Fibroblast of lung (primary cell): Measurements from ENCODE around the gene MRTFA. TPM values are rescaled to one million over a fixed set of nuclear protein-coding genes. Genes with fewer than 3 reads are reported as not detected.
"Not testable (repeated sequence)": the region's sequence is repeated elsewhere in the genome, so short reads cannot be mapped to it uniquely, and the experiment has no call there.

Source experiments
- DNase-seq, 2 donors: peaks; one replicate each; pipeline versions ENCODE4 v3.0.0 to v3.0.0-alpha.2; 2010; ENCODE audit warnings: low read depth in 2 of 2
- H2AFZ ChIP-seq: 2 replicates; pipeline ENCODE4 v1.5.1; 2012; ENCODE audit warnings: low read length, control low read depth, inconsistent platforms
- H3K27ac ChIP-seq: 2 replicates; pipeline ENCODE4 v1.5.1; 2011; ENCODE audit warnings: low read length, control low read depth; ENCODE audit not compliant: insufficient read depth
- H3K27me3 ChIP-seq: 2 replicates; pipeline ENCODE4 v1.5.1; 2011; ENCODE audit warnings: mild to moderate bottlenecking, low read length; ENCODE audit not compliant: control insufficient read depth, insufficient read depth
- H3K36me3 ChIP-seq: 2 replicates; pipeline ENCODE4 v1.5.1; 2011; ENCODE audit warnings: low read length; ENCODE audit not compliant: control insufficient read depth, insufficient read depth
- H3K4me1 ChIP-seq: 2 replicates; pipeline ENCODE4 v1.5.1; 2011; ENCODE audit warnings: low read length; ENCODE audit not compliant: control insufficient read depth, insufficient read depth; ENCODE audit errors: extremely low read depth
- H3K4me2 ChIP-seq: 2 replicates; pipeline ENCODE4 v1.5.1; 2011; ENCODE audit warnings: low read length, control low read depth; ENCODE audit not compliant: insufficient read depth; ENCODE audit errors: extremely low read depth
- H3K4me3 ChIP-seq, 4 experiments: fragments of 200-600 bp in 1 of 4; sonication (generic) in 1 of 4; replicated peaks in 1 of 4; 2 replicates each; pipeline ENCODE4 v1.5.1; 2011 to 2016; ENCODE audit warnings: low read length in 4 of 4, low read depth in 3 of 4, mild to moderate bottlenecking in 3 of 4, control low read depth in 2 of 4, inconsistent platforms in 1 of 4, mixed read lengths in 1 of 4; ENCODE audit not compliant: insufficient read depth in 1 of 4; ENCODE audit errors: control extremely low read depth in 1 of 4
- H3K79me2 ChIP-seq: 2 replicates; pipeline ENCODE4 v1.5.1; 2012; ENCODE audit warnings: mild to moderate bottlenecking, low read length, inconsistent platforms; ENCODE audit not compliant: control insufficient read depth, insufficient read depth
- H3K9ac ChIP-seq: 2 replicates; pipeline ENCODE4 v1.5.1; 2011; ENCODE audit warnings: mild to moderate bottlenecking, low read length, control low read depth; ENCODE audit not compliant: insufficient read depth
- H3K9me3 ChIP-seq: 2 replicates; pipeline ENCODE4 v1.5.1; 2012; ENCODE audit warnings: low read depth, low read length; ENCODE audit not compliant: control insufficient read depth, insufficient read depth
- H4K20me1 ChIP-seq: 2 replicates; pipeline ENCODE4 v1.5.1; 2011; ENCODE audit warnings: low read length; ENCODE audit not compliant: control insufficient read depth, insufficient read depth; ENCODE audit errors: extremely low read depth
- CTCF ChIP-seq, 2 donors: IDR thresholded peaks in 1 of 2; conservative IDR thresholded peaks in 1 of 2; 1 replicate in 1 of 2; 2 replicates in 1 of 2; pipeline ENCODE4 v1.5.1; 2011 to 2012; ENCODE audit warnings: low read length in 2 of 2, control low read depth in 1 of 2, inconsistent platforms in 1 of 2, low read depth in 1 of 2, mild to moderate bottlenecking in 1 of 2
- EZH2 ChIP-seq: IDR thresholded peaks from 2 replicates; pipeline ENCODE4 v1.5.1; 2012; ENCODE audit warnings: low read length, control low read depth, mild to moderate bottlenecking; ENCODE audit errors: missing control alignments
- polyA plus RNA-seq, 2 donors: library from polyadenylated mRNA; depleted of rRNA in 1 of 2; stranded (reverse) in 1 of 2; unstranded in 1 of 2; fragments of >200 nt; gene quantifications; 2 replicates each; pipeline ENCODE4 v1.2.1, GENCODE V29; 2011 to 2012; ENCODE audit warnings: missing spikeins in 1 of 2
- total RNA-seq: library from RNA; depleted of rRNA; stranded (reverse); fragments of >200 nt; gene quantifications from 2 replicates; pipeline ENCODE4 v1.2.1, GENCODE V29; 2014

The MRTFA gene
- total and polyA plus RNA-seq, 2 donors (not counting 1 experiment from before 2014, with no cell fraction given): 7.6 to 23.0 TPM

GRCh38 chr22:40560551-40560950 is 76.0 kb downstream of the MRTFA start:
- H3K27me3 ChIP-seq: no peaks in the 10 kb centered on the region
- H3K4me2 ChIP-seq: peak overlapping the region; percentile 59
- peak; percentile 38 to 73 for DNase-seq
- peaks cover 3% of the 10 kb centered on the region for H3K4me1 ChIP-seq
- peaks cover 9% of the 10 kb centered on the region for H3K79me2 ChIP-seq
- no peaks in the 10 kb centered on the region for H3K9me3 ChIP-seq
- no peak overlapping the region for H3K27ac ChIP-seq
- no peaks in the 10 kb centered on the region for H4K20me1 ChIP-seq
- H3K4me3 ChIP-seq: no peak overlapping the region
- no peak for TF ChIP-seq CTCF (conservative IDR thresholded peaks at IDR 0.05 in 1 of 2, IDR thresholded peaks at IDR 0.05 in 1 of 2; ENCODE audit: low read depth in 1 of 2, low read length in 2 of 2)
- no peak for TF ChIP-seq EZH2
- no peak overlapping the region for H3K9ac ChIP-seq
- H2AFZ ChIP-seq: no peak overlapping the region
- H3K36me3 ChIP-seq: no peaks in the 10 kb centered on the region

- no peak for DNase-seq
- H3K9me3 ChIP-seq: no peaks in the 10 kb centered on the region
- H4K20me1 ChIP-seq: no peaks in the 10 kb centered on the region
- no peak overlapping the region for H3K9ac ChIP-seq
- H3K36me3 ChIP-seq: no peaks in the 10 kb centered on the region
- peaks cover 3% of the 10 kb centered on the region for H3K4me1 ChIP-seq
- no peak overlapping the region for H3K4me3 ChIP-seq
- H3K27ac ChIP-seq: no peak overlapping the region
- H3K4me2 ChIP-seq: no peak overlapping the region
- no peak overlapping the region for H2AFZ ChIP-seq
- peaks cover 11% of the 10 kb centered on the region for H3K79me2 ChIP-seq
- H3K27me3 ChIP-seq: no peaks in the 10 kb centered on the region
- TF ChIP-seq CTCF (conservative IDR thresholded peaks at IDR 0.05 in 1 of 2, IDR thresholded peaks at IDR 0.05 in 1 of 2; ENCODE audit: low read depth in 1 of 2, low read length in 2 of 2): no peak
- no peak for TF ChIP-seq EZH2
Observed at GRCh38 chr22:40557972-40558371, 78.5 kb downstream of the MRTFA start.

- Histone ChIP-seq H3K27me3 (no peaks in the 10 kb centered on the region), H3K9ac (no peak overlapping the region)
Observed at GRCh38 chr22:40556641-40557040, 79.9 kb downstream of the MRTFA start.

DNA sequence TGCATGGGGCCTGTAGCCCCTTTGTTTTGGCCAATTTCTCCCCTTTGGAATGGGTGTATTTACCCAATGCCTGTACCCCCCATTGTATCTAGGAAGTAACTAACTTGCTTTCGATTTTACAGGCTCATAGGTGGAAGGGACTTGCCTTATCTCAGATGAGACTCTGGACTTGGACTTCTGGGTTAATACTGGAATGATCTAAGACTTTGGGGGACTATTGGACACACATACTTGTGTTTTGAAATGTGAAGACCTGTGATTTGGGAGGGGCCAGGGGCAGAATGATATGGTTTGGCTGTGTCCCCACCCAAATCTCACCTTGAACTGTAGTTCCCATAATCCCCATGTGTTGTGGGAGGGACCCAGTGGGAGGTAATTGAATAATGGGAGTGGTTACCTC is 82.5 kb downstream of the MRTFA start:
- H3K79me2 ChIP-seq, H4K20me1 ChIP-seq, H3K9ac ChIP-seq, H2AFZ ChIP-seq, H3K4me2 ChIP-seq, H3K4me3 ChIP-seq, H3K4me1 ChIP-seq, H3K9me3 ChIP-seq, DNase-seq, H3K27ac ChIP-seq, H3K36me3 ChIP-seq, H3K27me3 ChIP-seq: not testable (repeated sequence)

More at GRCh38 chr22:40556641-40557040, 79.9 kb downstream of the MRTFA start:
- H3K79me2 ChIP-seq: peaks cover 9% of the 10 kb centered on the region
- no peaks in the 10 kb centered on the region for H4K20me1 ChIP-seq
- H3K4me3 ChIP-seq: no peak overlapping the region
- H3K9me3 ChIP-seq: no peaks in the 10 kb centered on the region
- no peaks in the 10 kb centered on the region for H3K36me3 ChIP-seq
- TF ChIP-seq CTCF (conservative IDR thresholded peaks at IDR 0.05 in 1 of 2, IDR thresholded peaks at IDR 0.05 in 1 of 2; ENCODE audit: low read depth in 1 of 2, low read length in 2 of 2): no peak
- TF ChIP-seq EZH2: no peak
- no peak overlapping the region for H3K4me2 ChIP-seq
- H3K27ac ChIP-seq: no peak overlapping the region
- no peak overlapping the region for H2AFZ ChIP-seq
- peaks cover 3% of the 10 kb centered on the region for H3K4me1 ChIP-seq
- DNase-seq: no peak
